ENCODE measurements around the gene ZHX3. TPM values are rescaled to one million over a fixed set of nuclear protein-coding genes. Genes with fewer than 3 reads are reported as not detected.

Gene ZHX3
- total and polyA plus RNA-seq, 2 of the 13 experiments (the other 11 are each of a cell fraction or from before 2014, with no cell fraction given), result 8.4 to 11.7 TPM

DNA sequence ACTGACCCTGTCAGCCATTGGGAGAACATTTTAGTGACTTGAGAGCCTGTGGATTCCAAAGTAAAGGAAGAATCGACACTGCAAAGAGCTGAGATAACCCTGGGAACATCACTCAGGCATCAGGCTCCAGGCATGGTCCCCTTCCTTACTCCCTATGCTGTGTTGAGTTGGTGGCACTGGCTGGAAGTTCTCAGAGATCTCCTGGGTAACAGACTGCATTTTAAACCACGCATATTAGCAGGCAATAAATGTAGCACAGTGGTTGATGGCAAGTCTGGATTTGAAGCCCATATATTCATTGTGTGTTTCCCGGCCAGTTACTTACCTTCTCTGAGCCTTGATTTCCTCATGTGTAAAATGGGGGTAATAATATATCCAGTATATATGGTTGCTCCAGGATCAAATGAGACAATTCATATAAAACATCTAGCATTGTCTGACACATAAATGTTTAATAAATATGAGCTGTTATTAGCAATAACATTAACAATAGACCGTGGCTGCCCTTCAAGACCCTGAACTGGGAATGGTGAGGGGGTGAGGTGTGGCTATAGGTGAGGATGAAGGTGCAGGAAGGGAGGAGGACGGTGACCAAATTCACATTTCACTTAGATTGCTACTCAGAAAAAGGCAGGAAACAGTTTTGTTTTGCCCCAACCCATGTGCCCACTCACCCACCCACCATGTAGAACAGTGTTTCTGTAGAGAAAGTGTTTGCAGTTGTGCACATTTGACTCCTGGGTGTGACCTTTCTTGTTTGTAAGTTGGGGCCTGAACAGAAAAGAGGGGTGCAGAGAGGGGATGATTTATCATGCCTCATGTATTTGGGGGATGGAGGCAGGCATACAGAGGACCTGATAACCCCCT lies 178.1 kb downstream of the ZHX3 start:
- no TSS peak for BruUV-seq (replicated peaks)
- POLR2A ChIA-PET, result interaction anchor here (1.1 to 2.1 kb wide), 3 partner anchors 11 to 182 kb away, joined by 3 to 13 read pairs (median 4); no protein-coding TSS in a partner anchor
- H3K9ac ChIP-seq (ENCODE audit: insufficient read depth, low read depth, low read length), result peak overlapping the region; percentile 96
- FAIRE-seq (no peak), DNase-seq (ENCODE audit: low spot score) (no peak), ATAC-seq (no peak)
- WGBS (ENCODE audit: low lambda C conversion rate), result 81% methylated on average over 5 of the region's 5 CpGs
- in situ Hi-C loops (cut with HindIII; ENCODE audit: extremely low pct_ligation_motif_present, low pct_unique_long_range_greater_than_20kb), result loop anchor here (10.0 kb wide), 1 partner anchor 195 kb away; no protein-coding TSS in a partner anchor
- no peak overlapping the region for H2AFZ ChIP-seq (ENCODE audit: low read length)
- peak overlapping the region; percentile 81 to 91 (median 85) for H3K4me3 ChIP-seq (replicated peaks in 1 of 3; ENCODE audit: insufficient read depth in 1 of 3, low read depth in 2 of 3, low read length in 3 of 3)
- no peaks in the 10 kb centered on the region for H3K9me3 ChIP-seq (ENCODE audit: low read length)
- H3K4me2 ChIP-seq (ENCODE audit: low read depth, low read length), result peak overlapping the region; percentile 97
- H3K36me3 ChIP-seq (replicated peaks in 1 of 2; ENCODE audit: control insufficient read depth in 1 of 2, insufficient read depth in 2 of 2, low read length in 2 of 2), result peaks cover 7 to 8% of the 10 kb centered on the region in 2 experiments
- peaks cover 5% of the 10 kb centered on the region for H4K20me1 ChIP-seq (ENCODE audit: insufficient read depth, low read length)
- peaks cover 67% of the 10 kb centered on the region for H3K4me1 ChIP-seq (ENCODE audit: insufficient read depth, low read length)
- H3K27ac ChIP-seq (ENCODE audit: extremely low read length, insufficient read depth, low read length), result peak overlapping the region; percentile 85
- H3K27me3 ChIP-seq (ENCODE audit: control insufficient read depth in 1 of 2, insufficient read depth in 2 of 2, low read length in 2 of 2), result no peaks in the 10 kb centered on the region
- H3K79me2 ChIP-seq (ENCODE audit: insufficient read depth, low read length), result peaks cover 70% of the 10 kb centered on the region
- intact Hi-C loops (cut with micrococcal nuclease; ENCODE audit: unreplicated experiment), result loop anchor here (2.0 kb wide), 1 partner anchor 13 kb away; no protein-coding TSS in a partner anchor
- CTCF ChIA-PET (ENCODE audit: low intra/inter-chr PET ratio, low total read pairs), result no interaction called here
- TF ChIP-seq REPIN1 (CRISPR knock-in tag; IDR thresholded peaks at IDR 0.05; ENCODE audit: borderline replicate concordance, low read depth) (no peak), KLF16 (CRISPR knock-in tag; IDR thresholded peaks at IDR 0.05) (0 out of 4 replicates have a peak, but pooled peaks of 1 of the 2 experiments have one; percentile 50), HNF4A (CRISPR knock-in tag; IDR thresholded peaks at IDR 0.05) (no peak), CCAR2 (optimal IDR thresholded peaks at IDR 0.05; ENCODE audit: low read depth, low read length) (peak; percentile 53), ZFP82 (CRISPR knock-in tag; IDR thresholded peaks at IDR 0.05; ENCODE audit: borderline replicate concordance) (no peak), KLF11 (CRISPR knock-in tag; IDR thresholded peaks at IDR 0.05) (no peak), SALL2 (CRISPR knock-in tag; IDR thresholded peaks at IDR 0.05) (0 out of 2 replicates have a peak, but pooled peaks have one; percentile 28), RBM39 (IDR thresholded peaks at IDR 0.05; ENCODE audit: low read depth, low read length, poor library complexity, severe bottlenecking) (no peak)
- TF ChIP-seq, protein P1, sequence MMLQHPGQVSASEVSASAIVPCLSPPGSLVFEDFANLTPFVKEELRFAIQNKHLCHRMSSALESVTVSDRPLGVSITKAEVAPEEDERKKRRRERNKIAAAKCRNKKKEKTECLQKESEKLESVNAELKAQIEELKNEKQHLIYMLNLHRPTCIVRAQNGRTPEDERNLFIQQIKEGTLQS (CRISPR knock-in tag; IDR thresholded peaks at IDR 0.05), result no peak
- TF ChIP-seq, protein P2, sequence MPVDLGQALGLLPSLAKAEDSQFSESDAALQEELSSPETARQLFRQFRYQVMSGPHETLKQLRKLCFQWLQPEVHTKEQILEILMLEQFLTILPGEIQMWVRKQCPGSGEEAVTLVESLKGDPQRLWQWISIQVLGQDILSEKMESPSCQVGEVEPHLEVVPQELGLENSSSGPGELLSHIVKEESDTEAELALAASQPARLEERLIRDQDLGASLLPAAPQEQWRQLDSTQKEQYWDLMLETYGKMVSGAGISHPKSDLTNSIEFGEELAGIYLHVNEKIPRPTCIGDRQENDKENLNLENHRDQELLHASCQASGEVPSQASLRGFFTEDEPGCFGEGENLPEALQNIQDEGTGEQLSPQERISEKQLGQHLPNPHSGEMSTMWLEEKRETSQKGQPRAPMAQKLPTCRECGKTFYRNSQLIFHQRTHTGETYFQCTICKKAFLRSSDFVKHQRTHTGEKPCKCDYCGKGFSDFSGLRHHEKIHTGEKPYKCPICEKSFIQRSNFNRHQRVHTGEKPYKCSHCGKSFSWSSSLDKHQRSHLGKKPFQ (CRISPR knock-in tag; IDR thresholded peaks at IDR 0.05; ENCODE audit: insufficient replicate concordance), result no peak
- TF ChIP-seq, protein P3, sequence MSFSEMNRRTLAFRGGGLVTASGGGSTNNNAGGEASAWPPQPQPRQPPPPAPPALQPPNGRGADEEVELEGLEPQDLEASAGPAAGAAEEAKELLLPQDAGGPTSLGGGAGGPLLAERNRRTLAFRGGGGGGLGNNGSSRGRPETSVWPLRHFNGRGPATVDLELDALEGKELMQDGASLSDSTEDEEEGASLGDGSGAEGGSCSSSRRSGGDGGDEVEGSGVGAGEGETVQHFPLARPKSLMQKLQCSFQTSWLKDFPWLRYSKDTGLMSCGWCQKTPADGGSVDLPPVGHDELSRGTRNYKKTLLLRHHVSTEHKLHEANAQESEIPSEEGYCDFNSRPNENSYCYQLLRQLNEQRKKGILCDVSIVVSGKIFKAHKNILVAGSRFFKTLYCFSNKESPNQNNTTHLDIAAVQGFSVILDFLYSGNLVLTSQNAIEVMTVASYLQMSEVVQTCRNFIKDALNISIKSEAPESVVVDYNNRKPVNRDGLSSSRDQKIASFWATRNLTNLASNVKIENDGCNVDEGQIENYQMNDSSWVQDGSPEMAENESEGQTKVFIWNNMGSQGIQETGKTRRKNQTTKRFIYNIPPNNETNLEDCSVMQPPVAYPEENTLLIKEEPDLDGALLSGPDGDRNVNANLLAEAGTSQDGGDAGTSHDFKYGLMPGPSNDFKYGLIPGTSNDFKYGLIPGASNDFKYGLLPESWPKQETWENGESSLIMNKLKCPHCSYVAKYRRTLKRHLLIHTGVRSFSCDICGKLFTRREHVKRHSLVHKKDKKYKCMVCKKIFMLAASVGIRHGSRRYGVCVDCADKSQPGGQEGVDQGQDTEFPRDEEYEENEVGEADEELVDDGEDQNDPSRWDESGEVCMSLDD (CRISPR knock-in tag; IDR thresholded peaks at IDR 0.05; ENCODE audit: borderline replicate concordance), result 0 out of 2 replicates have a peak, but pooled peaks have one; percentile 42
- TF ChIP-seq, protein P4, sequence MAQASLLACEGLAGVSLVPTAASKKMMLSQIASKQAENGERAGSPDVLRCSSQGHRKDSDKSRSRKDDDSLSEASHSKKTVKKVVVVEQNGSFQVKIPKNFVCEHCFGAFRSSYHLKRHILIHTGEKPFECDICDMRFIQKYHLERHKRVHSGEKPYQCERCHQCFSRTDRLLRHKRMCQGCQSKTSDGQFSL (CRISPR knock-in tag; IDR thresholded peaks at IDR 0.05), result 0 out of 2 replicates have a peak, but pooled peaks have one; percentile 33
- TF ChIP-seq, protein P5, sequence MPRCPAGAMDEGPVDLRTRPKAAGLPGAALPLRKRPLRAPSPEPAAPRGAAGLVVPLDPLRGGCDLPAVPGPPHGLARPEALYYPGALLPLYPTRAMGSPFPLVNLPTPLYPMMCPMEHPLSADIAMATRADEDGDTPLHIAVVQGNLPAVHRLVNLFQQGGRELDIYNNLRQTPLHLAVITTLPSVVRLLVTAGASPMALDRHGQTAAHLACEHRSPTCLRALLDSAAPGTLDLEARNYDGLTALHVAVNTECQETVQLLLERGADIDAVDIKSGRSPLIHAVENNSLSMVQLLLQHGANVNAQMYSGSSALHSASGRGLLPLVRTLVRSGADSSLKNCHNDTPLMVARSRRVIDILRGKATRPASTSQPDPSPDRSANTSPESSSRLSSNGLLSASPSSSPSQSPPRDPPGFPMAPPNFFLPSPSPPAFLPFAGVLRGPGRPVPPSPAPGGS (CRISPR knock-in tag; IDR thresholded peaks at IDR 0.05), result 0 out of 2 replicates have a peak, but pooled peaks have one; percentile 39
- TF ChIP-seq, protein P6, sequence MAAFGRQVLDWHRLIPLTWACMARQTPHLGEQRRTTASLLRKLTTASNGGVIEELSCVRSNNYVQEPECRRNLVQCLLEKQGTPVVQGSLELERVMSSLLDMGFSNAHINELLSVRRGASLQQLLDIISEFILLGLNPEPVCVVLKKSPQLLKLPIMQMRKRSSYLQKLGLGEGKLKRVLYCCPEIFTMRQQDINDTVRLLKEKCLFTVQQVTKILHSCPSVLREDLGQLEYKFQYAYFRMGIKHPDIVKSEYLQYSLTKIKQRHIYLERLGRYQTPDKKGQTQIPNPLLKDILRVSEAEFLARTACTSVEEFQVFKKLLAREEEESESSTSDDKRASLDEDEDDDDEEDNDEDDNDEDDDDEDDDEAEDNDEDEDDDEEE (CRISPR knock-in tag; IDR thresholded peaks at IDR 0.05), result 0 out of 2 replicates have a peak, but pooled peaks have one; percentile 66
